K562 (cell line): ENCODE measurements around the gene CRB2. TPM values are rescaled to one million over a fixed set of nuclear protein-coding genes. Genes with fewer than 3 reads are reported as not detected.

ENCODE experiments used
- ATF3 ChIP-seq, 2 experiments: fragments of 450-650 bp in 1 of 2; sonication (generic) in 1 of 2; formaldehyde crosslinking in 1 of 2; IDR thresholded peaks in 1 of 2; conservative IDR thresholded peaks in 1 of 2; 2 replicates each; pipeline versions ENCODE4 v1.6.1 to v1.8.1; 2016 to 2023; ENCODE audit warnings: mild to moderate bottlenecking in 2 of 2, moderate library complexity in 2 of 2, inconsistent platforms in 1 of 2, missing genetic modification reagents in 1 of 2
- ATF7 ChIP-seq: fragments of 450-650 bp; IDR thresholded peaks from 2 replicates; pipeline ENCODE4 v1.7.1; 2014; ENCODE audit warnings: mild to moderate bottlenecking, moderate library complexity
- DMBX1 ChIP-seq: fragments of 250-450 bp; sonication (Bioruptor Pico); IDR thresholded peaks from 2 replicates; pipeline ENCODE4 v1.8.0; 2022; ENCODE audit warnings: inconsistent platforms, mild to moderate bottlenecking, moderate library complexity, borderline replicate concordance
- FOSL1 ChIP-seq: fragments of 200-800 bp; sonication (Bioruptor generic); conservative IDR thresholded peaks from 2 replicates; pipeline ENCODE4 v1.6.1; 2016; ENCODE audit warnings: missing genetic modification characterization, missing compliant biosample characterization
- GTF2E2 ChIP-seq: fragments of 200-800 bp; sonication (Bioruptor generic); IDR thresholded peaks from 2 replicates; pipeline ENCODE4 v1.6.1; 2016; ENCODE audit warnings: missing genetic modification characterization, missing compliant biosample characterization
- HMBOX1 ChIP-seq: sonication (generic); IDR thresholded peaks from 2 replicates; pipeline ENCODE4 v1.6.1; 2016
- HMG20A ChIP-seq: fragments of 450-650 bp; formaldehyde crosslinking; conservative IDR thresholded peaks from 2 replicates; pipeline ENCODE4 v1.4.0; 2020; ENCODE audit warnings: mild to moderate bottlenecking, mixed read lengths
- HMGXB4 ChIP-seq: sonication (generic); formaldehyde crosslinking; IDR thresholded peaks from 2 replicates; pipeline ENCODE4 v1.8.1; 2023; ENCODE audit warnings: mild to moderate bottlenecking, missing genetic modification reagents
- MAX ChIP-seq: sonication (generic); formaldehyde crosslinking; IDR thresholded peaks from 2 replicates; pipeline ENCODE4 v1.9.0; 2022; ENCODE audit warnings: mild to moderate bottlenecking, missing genetic modification reagents
- PTRF ChIP-seq: fragments of 450-650 bp; IDR thresholded peaks from 2 replicates; pipeline ENCODE4 v1.6.1; 2016; ENCODE audit warnings: mild to moderate bottlenecking, missing genetic modification characterization, missing compliant biosample characterization
- SIRT6 ChIP-seq: IDR thresholded peaks from one replicate; pipeline ENCODE4 v1.6.1; 2012; ENCODE audit warnings: low read depth, mild to moderate bottlenecking, control low read depth, inconsistent platforms, low read length, moderate library complexity
- TOE1 ChIP-seq, 2 experiments: fragments of 450-650 bp in 1 of 2; sonication (generic) in 1 of 2; formaldehyde crosslinking in 1 of 2; IDR thresholded peaks; 2 replicates each; pipeline versions ENCODE4 v1.7.1 to v1.8.0; 2016 to 2022; ENCODE audit warnings: borderline replicate concordance in 2 of 2, mild to moderate bottlenecking in 2 of 2, antibody characterized with exemption in 1 of 2, inconsistent platforms in 1 of 2, low read depth in 1 of 2, missing genetic modification reagents in 1 of 2, moderate library complexity in 1 of 2
- ZBTB17 ChIP-seq: fragments of 450-650 bp; formaldehyde crosslinking; IDR thresholded peaks from 2 replicates; pipeline ENCODE4 v1.4.0; 2020; ENCODE audit warnings: mild to moderate bottlenecking
- ZBTB2 ChIP-seq: fragments of 450-650 bp; IDR thresholded peaks from 2 replicates; pipeline ENCODE4 v1.6.1; 2016; ENCODE audit warnings: antibody characterized with exemption
- ZEB2 ChIP-seq: fragments of 450-650 bp; IDR thresholded peaks from 2 replicates; pipeline ENCODE4 v1.6.1; 2016
- ZNF324 ChIP-seq: fragments of 250-450 bp; sonication (Bioruptor Pico); IDR thresholded peaks from 2 replicates; pipeline ENCODE4 v1.4.0; 2020; ENCODE audit warnings: mild to moderate bottlenecking
- ZNF668 ChIP-seq: fragments of 250-450 bp; sonication (Bioruptor Pico); IDR thresholded peaks from 2 replicates; pipeline ENCODE4 v1.8.0; 2022; ENCODE audit warnings: mild to moderate bottlenecking, inconsistent platforms
- polyA plus RNA-seq, 8 experiments: library from polyadenylated mRNA; depleted of rRNA in 4 of 8; stranded (reverse) in 5 of 8; unstranded in 3 of 8; fragments of >200 nt; fragmentation: Nextera tagmentation in 2 of 8; fragmentation: Illumina TruSeq in 1 of 8; extraction: Ambion mirVana in 2 of 8; extraction: Trizol in 1 of 8; gene quantifications; 2 replicates each; pipeline versions ENCODE4 v1.2.1 to v1.2.3, GENCODE V29; 2011 to 2014; ENCODE audit warnings: inconsistent platforms in 1 of 8, missing spikeins in 1 of 8
- total RNA-seq, 7 experiments: library from RNA; depleted of rRNA in 6 of 7; stranded (reverse); fragments of >200 nt in 6 of 7; fragmentation: Illumina TruSeq in 2 of 7; extraction: Trizol in 2 of 7; gene quantifications; 2 replicates each; pipeline versions ENCODE4 v1.2.1 to v1.2.3, GENCODE V29; 2011 to 2021; ENCODE audit warnings: low replicate concordance in 1 of 7

The CRB2 gene
- total and polyA plus RNA-seq, 9 of the 15 experiments (the other 6 are each of a cell fraction or from before 2014, with no cell fraction given): 0.13 to 1.2 (median 0.25) TPM; not detected in 2

- no peak for TF ChIP-seq GTF2E2 (tag)
- peak; percentile 26; the same call in 1 of the 2 replicates for TF ChIP-seq ATF7
- no peak for TF ChIP-seq HMG20A (CRISPR knock-in tag)
- peak; percentile 20; the same call in 1 of the 2 replicates for TF ChIP-seq FOSL1 (tag)
- peak; percentile 22; the same call in 1 of the 2 replicates for TF ChIP-seq TOE1 (IDR thresholded peaks at IDR 0.05; ENCODE audit: borderline replicate concordance)
- TF ChIP-seq TOE1 (CRISPR knock-in tag; IDR thresholded peaks at IDR 0.05; ENCODE audit: borderline replicate concordance, low read depth): no peak
- TF ChIP-seq ZNF324 (CRISPR knock-in tag): no peak
- no peak for TF ChIP-seq ZNF668 (CRISPR knock-in tag)
- no peak for TF ChIP-seq SIRT6
- peak; percentile 52; the same call in 1 of the 2 replicates for TF ChIP-seq HMBOX1
- no peak for TF ChIP-seq HMGXB4 (CRISPR knock-in tag)
- no peak for TF ChIP-seq PTRF (tag)
- peak; percentile 49; the same call in 1 of the 2 replicates for TF ChIP-seq MAX (CRISPR knock-in tag)
- 0 out of 2 replicates have a peak, but pooled peaks have one; percentile 21 for TF ChIP-seq DMBX1 (CRISPR knock-in tag)
- 0 out of 2 replicates have a peak, but pooled peaks have one; percentile 24 for TF ChIP-seq ATF3 (IDR thresholded peaks at IDR 0.05)
- no peak for TF ChIP-seq ATF3 (CRISPR knock-in tag; conservative IDR thresholded peaks at IDR 0.05)
- 0 out of 2 replicates have a peak, but pooled peaks have one; percentile 41 for TF ChIP-seq ZEB2
- TF ChIP-seq ZBTB2: no peak
- TF ChIP-seq ZBTB17 (CRISPR knock-in tag): peak; percentile 68; the same call in 1 of the 2 replicates
Measured at GRCh38 chr9:123329329-123329955, 26.6 kb upstream of the CRB2 start (continued).
